ENCODE results near the gene C4orf46.

Gene C4orf46

DNA sequence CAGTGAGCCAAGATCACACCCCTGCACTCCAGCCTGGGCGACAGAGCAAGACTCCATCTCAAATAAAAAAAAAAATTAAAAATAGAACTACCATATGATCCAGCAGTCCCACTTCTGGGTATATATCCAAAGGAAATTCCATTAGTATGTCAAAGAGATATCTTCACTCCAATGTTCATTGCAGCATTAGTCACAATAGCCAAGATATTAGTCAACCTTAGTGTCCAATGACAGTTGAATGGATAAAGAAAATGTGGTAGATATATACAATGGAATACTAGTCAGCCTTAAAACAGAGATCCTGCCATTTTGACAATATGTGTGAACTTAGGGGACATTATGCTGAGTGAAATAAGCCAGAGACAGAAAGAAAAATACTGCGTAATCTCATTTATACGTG, 49.4 kb downstream of the C4orf46 start:
- ATAC-seq (ENCODE audit: low read depth) (no peak), DNase-seq (ENCODE audit: low spot score) (no peak)
- Histone ChIP-seq H3K36me3 (ENCODE audit: low read depth) (no peaks in the 10 kb centered on the region), H3K9me3 (ENCODE audit: severe bottlenecking) (no peaks in the 10 kb centered on the region), H3K27me3 (ENCODE audit: insufficient read depth, poor library complexity, severe bottlenecking) (no peaks in the 10 kb centered on the region), H3K4me3 (ENCODE audit: severe bottlenecking) (no peak overlapping the region), H3K4me1 (ENCODE audit: insufficient read depth, poor library complexity, severe bottlenecking) (no peaks in the 10 kb centered on the region), H3K27ac (ENCODE audit: poor library complexity, severe bottlenecking) (no peak overlapping the region)
- TF ChIP-seq, protein P1, sequence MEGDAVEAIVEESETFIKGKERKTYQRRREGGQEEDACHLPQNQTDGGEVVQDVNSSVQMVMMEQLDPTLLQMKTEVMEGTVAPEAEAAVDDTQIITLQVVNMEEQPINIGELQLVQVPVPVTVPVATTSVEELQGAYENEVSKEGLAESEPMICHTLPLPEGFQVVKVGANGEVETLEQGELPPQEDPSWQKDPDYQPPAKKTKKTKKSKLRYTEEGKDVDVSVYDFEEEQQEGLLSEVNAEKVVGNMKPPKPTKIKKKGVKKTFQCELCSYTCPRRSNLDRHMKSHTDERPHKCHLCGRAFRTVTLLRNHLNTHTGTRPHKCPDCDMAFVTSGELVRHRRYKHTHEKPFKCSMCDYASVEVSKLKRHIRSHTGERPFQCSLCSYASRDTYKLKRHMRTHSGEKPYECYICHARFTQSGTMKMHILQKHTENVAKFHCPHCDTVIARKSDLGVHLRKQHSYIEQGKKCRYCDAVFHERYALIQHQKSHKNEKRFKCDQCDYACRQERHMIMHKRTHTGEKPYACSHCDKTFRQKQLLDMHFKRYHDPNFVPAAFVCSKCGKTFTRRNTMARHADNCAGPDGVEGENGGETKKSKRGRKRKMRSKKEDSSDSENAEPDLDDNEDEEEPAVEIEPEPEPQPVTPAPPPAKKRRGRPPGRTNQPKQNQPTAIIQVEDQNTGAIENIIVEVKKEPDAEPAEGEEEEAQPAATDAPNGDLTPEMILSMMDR (IDR thresholded peaks at IDR 0.05; ENCODE audit: poor library complexity, severe bottlenecking) = no peak

DNA sequence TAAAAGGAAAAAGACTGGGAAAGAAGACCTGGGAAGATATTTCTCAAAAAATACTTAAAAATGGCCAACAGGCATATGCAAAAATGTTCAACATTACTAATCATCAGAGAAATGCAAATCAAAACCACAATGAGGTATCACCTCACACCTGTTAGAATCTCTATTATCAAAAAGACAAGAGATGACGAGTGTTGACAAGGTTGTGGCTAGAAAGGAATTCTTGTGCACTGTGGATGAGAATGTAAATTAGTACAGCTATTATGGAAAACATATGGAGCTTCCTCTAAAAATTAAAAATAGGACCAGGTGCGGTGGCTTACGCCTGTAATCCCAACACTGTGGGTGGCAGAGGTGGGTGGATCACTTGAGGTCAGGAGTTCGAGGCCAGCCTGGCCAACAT, 50.0 kb downstream of the C4orf46 start:
- no peaks in the 10 kb centered on the region for H3K27me3 ChIP-seq (ENCODE audit: insufficient read depth, poor library complexity, severe bottlenecking)
- no peak for DNase-seq (ENCODE audit: low spot score)
- H3K9me3 ChIP-seq (ENCODE audit: severe bottlenecking) = no peaks in the 10 kb centered on the region
- ATAC-seq (ENCODE audit: low read depth) = no peak
- no peak overlapping the region for H3K27ac ChIP-seq (ENCODE audit: poor library complexity, severe bottlenecking)
- H3K4me3 ChIP-seq (ENCODE audit: severe bottlenecking) = no peak overlapping the region
- TF ChIP-seq, protein P1 (IDR thresholded peaks at IDR 0.05; ENCODE audit: poor library complexity, severe bottlenecking) = no peak
- H3K36me3 ChIP-seq (ENCODE audit: low read depth) = no peaks in the 10 kb centered on the region
- H3K4me1 ChIP-seq (ENCODE audit: insufficient read depth, poor library complexity, severe bottlenecking) = no peaks in the 10 kb centered on the region

DNA sequence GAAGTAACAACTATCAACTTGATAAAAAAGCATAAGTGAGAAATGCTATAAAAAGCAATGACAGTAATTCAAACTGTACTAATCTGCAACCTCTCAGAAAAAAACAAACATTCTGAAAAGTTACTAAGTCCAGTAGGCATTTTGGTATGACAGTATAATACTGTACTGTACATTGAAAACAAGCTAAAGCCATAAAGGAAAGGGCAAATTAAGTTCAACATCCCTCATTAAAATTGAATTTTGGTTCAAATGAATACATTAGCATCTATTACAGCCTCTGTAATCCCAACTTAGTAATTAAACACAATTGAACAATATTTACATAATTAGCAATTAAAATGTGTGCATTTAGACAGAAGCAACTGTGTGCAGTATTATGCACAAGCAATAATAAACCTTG, 53.7 kb downstream of the C4orf46 start:
- TF ChIP-seq, protein P1 (IDR thresholded peaks at IDR 0.05; ENCODE audit: poor library complexity, severe bottlenecking) = no peak
- ATAC-seq (ENCODE audit: low read depth) = no peak
- Histone ChIP-seq H3K4me1 (ENCODE audit: insufficient read depth, poor library complexity, severe bottlenecking) (no peaks in the 10 kb centered on the region), H3K27me3 (ENCODE audit: insufficient read depth, poor library complexity, severe bottlenecking) (no peaks in the 10 kb centered on the region), H3K36me3 (ENCODE audit: low read depth) (no peaks in the 10 kb centered on the region), H3K4me3 (ENCODE audit: severe bottlenecking) (no peak overlapping the region), H3K27ac (ENCODE audit: poor library complexity, severe bottlenecking) (no peak overlapping the region), H3K9me3 (ENCODE audit: severe bottlenecking) (no peaks in the 10 kb centered on the region)
- DNase-seq (ENCODE audit: low spot score) = no peak

Measured in RWPE2 (cell line).